ENCODE data around the gene STUM.

DNA sequence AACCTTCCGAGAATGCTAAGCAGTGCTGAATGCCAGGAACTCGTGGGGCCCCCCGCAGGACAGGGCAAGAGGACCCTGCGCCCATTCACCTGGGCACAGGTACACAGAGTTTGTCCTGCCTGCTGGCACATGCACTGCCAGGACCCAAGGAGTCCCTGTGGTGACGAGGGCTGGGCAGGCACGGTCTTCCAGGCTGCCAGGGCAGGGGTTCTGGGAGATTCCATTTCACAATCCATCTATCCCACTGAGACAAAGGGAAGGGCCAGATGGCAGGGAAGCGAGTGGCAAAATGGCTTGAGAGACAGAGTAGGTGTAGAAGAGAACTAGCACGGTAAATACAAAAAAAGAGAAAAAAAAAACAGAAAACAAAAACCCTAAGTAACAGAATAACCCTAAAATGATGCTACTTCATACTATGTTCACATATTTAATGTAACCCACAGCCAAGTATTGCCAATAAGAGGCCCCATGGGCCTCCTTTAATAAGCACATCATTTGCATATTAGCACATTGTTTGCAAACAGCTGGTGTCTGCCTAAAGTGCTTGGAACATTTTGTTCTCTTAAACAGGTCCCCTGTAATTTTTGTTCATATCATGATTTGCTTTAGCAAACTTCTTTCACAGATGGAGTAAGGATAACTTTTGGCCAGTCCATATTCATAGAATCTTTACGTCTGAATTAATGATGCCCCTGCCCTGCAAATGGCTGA is 83.8 kb downstream of the STUM start:
- TF ChIP-seq, protein P1, sequence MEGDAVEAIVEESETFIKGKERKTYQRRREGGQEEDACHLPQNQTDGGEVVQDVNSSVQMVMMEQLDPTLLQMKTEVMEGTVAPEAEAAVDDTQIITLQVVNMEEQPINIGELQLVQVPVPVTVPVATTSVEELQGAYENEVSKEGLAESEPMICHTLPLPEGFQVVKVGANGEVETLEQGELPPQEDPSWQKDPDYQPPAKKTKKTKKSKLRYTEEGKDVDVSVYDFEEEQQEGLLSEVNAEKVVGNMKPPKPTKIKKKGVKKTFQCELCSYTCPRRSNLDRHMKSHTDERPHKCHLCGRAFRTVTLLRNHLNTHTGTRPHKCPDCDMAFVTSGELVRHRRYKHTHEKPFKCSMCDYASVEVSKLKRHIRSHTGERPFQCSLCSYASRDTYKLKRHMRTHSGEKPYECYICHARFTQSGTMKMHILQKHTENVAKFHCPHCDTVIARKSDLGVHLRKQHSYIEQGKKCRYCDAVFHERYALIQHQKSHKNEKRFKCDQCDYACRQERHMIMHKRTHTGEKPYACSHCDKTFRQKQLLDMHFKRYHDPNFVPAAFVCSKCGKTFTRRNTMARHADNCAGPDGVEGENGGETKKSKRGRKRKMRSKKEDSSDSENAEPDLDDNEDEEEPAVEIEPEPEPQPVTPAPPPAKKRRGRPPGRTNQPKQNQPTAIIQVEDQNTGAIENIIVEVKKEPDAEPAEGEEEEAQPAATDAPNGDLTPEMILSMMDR (conservative IDR thresholded peaks at IDR 0.05 in 1 of 2, IDR thresholded peaks at IDR 0.05 in 1 of 2; ENCODE audit: extremely low read depth in 1 of 2, insufficient read depth in 1 of 2, low read depth in 1 of 2, low read length in 2 of 2): no peak
- no peak for TF ChIP-seq EZH2 (IDR thresholded peaks at IDR 0.05; ENCODE audit: borderline replicate concordance, low read length)
